DOHH2 (cell line): Measurements from ENCODE around the gene C5orf15.
A peak's percentile ranks its signal among the peaks of the same experiment; 100 is the strongest.

ENCODE experiments used
- H3F3A ChIP-seq: fragments of 200-600 bp; sonication (generic), shearing (Covaris generic); 2 replicates; pipeline ENCODE4 v1.6.0; 2016; ENCODE audit warnings: antibody characterized with exemption, mild to moderate bottlenecking; ENCODE audit not compliant: control insufficient read depth, insufficient read depth
- H3K27ac ChIP-seq: fragments of 200-600 bp; sonication (generic); 2 replicates; pipeline ENCODE4 v1.5.1; 2014; ENCODE audit warnings: low read depth, mild to moderate bottlenecking, low read length, moderate library complexity
- H3K27me3 ChIP-seq: fragments of 200-600 bp; sonication (generic); 2 replicates; pipeline ENCODE4 v1.6.1; 2014; ENCODE audit warnings: mild to moderate bottlenecking, low read length, mixed read lengths; ENCODE audit not compliant: control insufficient read depth
- H3K36me3 ChIP-seq: fragments of 200-600 bp; sonication (generic); 2 replicates; pipeline ENCODE4 v1.6.1; 2014; ENCODE audit warnings: mild to moderate bottlenecking, low read length, moderate library complexity, mixed read lengths; ENCODE audit not compliant: control insufficient read depth
- H3K4me1 ChIP-seq: fragments of 200-600 bp; sonication (generic); 2 replicates; pipeline ENCODE4 v1.6.1; 2014; ENCODE audit warnings: mild to moderate bottlenecking, low read length, mixed read lengths; ENCODE audit not compliant: control insufficient read depth
- H3K4me2 ChIP-seq: fragments of 200-600 bp; sonication (generic); 2 replicates; pipeline ENCODE4 v1.6.0; 2014; ENCODE audit warnings: mild to moderate bottlenecking, low read length, moderate library complexity
- H3K4me3 ChIP-seq: fragments of 200-600 bp; sonication (generic); 2 replicates; pipeline ENCODE4 v1.5.1; 2014; ENCODE audit warnings: mild to moderate bottlenecking, low read length, mixed read lengths
- H3K79me2 ChIP-seq: fragments of 200-600 bp; sonication (generic); 2 replicates; pipeline ENCODE4 v1.6.1; 2014; ENCODE audit warnings: mild to moderate bottlenecking, low read length, mixed read lengths; ENCODE audit not compliant: control insufficient read depth
- H3K9me2 ChIP-seq: fragments of 200-600 bp; sonication (generic); replicated peaks from 2 replicates; pipeline ENCODE4 v1.6.1; 2014; ENCODE audit warnings: mild to moderate bottlenecking, low read length, mixed read lengths; ENCODE audit not compliant: control insufficient read depth
- H3K9me3 ChIP-seq: fragments of 200-600 bp; sonication (generic); 2 replicates; pipeline ENCODE4 v1.6.1; 2014; ENCODE audit warnings: antibody characterized with exemption, low read length, mixed read lengths; ENCODE audit not compliant: control insufficient read depth, insufficient read depth
- H4K20me1 ChIP-seq: fragments of 200-600 bp; sonication (generic); 2 replicates; pipeline ENCODE4 v1.6.0; 2014; ENCODE audit warnings: low read depth, mild to moderate bottlenecking, antibody characterized with exemption, low read length, moderate library complexity; ENCODE audit not compliant: control insufficient read depth, insufficient read depth
- EZH2phosphoT487 ChIP-seq: fragments of 200-600 bp; sonication (generic); IDR thresholded peaks from 2 replicates; pipeline ENCODE4 v1.6.1; 2017; ENCODE audit warnings: borderline replicate concordance, mild to moderate bottlenecking, antibody characterized with exemption, low read length, moderate library complexity, mixed read lengths
- TF ChIP-seq, protein P1 (sequence below): fragments of 200-600 bp; sonication (generic); IDR thresholded peaks from one replicate; pipeline ENCODE4 v1.5.1; 2014; ENCODE audit warnings: antibody characterized with exemption, mild to moderate bottlenecking, low read depth, low read length; ENCODE audit not compliant: poor library complexity, severe bottlenecking

C5orf15 gene

GRCh38 chr5:134003817-134004625 lies 35.6 kb upstream of the C5orf15 start:
- Histone ChIP-seq H3F3A (no peaks in the 10 kb centered on the region), H3K36me3 (peaks cover 51% of the 10 kb centered on the region), H3K9me2 (no peaks in the 10 kb centered on the region), H3K27me3 (no peaks in the 10 kb centered on the region), H3K27ac (peak overlapping the region; percentile 78), H3K4me3 (peak overlapping the region; percentile 84), H3K9me3 (no peaks in the 10 kb centered on the region), H4K20me1 (peaks cover 23% of the 10 kb centered on the region), H3K4me1 (peaks cover 43% of the 10 kb centered on the region), H3K79me2 (peaks cover 71% of the 10 kb centered on the region), H3K4me2 (peak overlapping the region; percentile 90)
- TF ChIP-seq, protein P1, sequence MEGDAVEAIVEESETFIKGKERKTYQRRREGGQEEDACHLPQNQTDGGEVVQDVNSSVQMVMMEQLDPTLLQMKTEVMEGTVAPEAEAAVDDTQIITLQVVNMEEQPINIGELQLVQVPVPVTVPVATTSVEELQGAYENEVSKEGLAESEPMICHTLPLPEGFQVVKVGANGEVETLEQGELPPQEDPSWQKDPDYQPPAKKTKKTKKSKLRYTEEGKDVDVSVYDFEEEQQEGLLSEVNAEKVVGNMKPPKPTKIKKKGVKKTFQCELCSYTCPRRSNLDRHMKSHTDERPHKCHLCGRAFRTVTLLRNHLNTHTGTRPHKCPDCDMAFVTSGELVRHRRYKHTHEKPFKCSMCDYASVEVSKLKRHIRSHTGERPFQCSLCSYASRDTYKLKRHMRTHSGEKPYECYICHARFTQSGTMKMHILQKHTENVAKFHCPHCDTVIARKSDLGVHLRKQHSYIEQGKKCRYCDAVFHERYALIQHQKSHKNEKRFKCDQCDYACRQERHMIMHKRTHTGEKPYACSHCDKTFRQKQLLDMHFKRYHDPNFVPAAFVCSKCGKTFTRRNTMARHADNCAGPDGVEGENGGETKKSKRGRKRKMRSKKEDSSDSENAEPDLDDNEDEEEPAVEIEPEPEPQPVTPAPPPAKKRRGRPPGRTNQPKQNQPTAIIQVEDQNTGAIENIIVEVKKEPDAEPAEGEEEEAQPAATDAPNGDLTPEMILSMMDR, result no peak
- TF ChIP-seq EZH2phosphoT487, result no peak

DNA sequence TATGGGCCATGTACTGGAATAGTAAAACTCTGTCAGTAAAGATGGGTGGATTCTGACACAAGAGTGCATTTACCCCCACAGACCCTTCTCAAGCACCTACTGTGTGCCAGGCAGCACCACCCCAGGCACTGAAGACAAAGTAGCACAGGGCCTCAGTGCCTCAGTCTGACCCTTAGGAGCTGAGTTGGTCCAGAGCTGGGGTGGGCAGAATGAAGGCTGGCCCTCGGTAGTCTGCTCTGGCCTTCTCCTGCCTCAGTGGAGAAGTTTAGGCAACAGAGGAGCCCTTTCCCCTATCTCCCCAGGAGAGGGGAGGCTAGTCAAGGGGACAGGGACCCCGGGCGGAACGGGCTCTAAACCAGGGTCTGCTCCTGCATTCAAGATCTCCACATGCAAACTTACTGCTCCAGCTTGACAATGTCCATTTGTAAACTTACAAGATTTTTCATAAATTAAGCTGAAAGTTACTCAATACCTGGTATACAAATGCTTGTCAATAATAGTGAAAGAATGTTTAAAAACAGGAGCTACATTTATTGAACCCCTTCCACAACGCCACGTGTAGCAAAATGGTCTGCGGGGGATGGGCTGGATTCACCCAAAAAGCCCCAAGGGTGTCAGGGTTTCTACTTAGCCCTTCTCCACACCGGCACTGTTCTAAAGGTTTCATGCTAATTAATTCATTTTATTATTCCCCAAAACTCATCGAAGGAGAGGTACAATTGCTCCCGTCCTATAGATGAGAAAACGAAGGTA lies 34.8 kb upstream of the C5orf15 start:
- peak overlapping the region; percentile 78 for H3K27ac ChIP-seq
- H4K20me1 ChIP-seq, result peaks cover 23% of the 10 kb centered on the region
- TF ChIP-seq, protein P1, result no peak
- TF ChIP-seq EZH2phosphoT487, result no peak
- peaks cover 43% of the 10 kb centered on the region for H3K4me1 ChIP-seq
- no peaks in the 10 kb centered on the region for H3K27me3 ChIP-seq
- H3F3A ChIP-seq, result no peaks in the 10 kb centered on the region
- no peaks in the 10 kb centered on the region for H3K9me2 ChIP-seq
- peaks cover 79% of the 10 kb centered on the region for H3K79me2 ChIP-seq
- peaks cover 51% of the 10 kb centered on the region for H3K36me3 ChIP-seq
- H3K4me2 ChIP-seq, result peak overlapping the region; percentile 90
- no peaks in the 10 kb centered on the region for H3K9me3 ChIP-seq
- peak overlapping the region; percentile 84 for H3K4me3 ChIP-seq

DNA sequence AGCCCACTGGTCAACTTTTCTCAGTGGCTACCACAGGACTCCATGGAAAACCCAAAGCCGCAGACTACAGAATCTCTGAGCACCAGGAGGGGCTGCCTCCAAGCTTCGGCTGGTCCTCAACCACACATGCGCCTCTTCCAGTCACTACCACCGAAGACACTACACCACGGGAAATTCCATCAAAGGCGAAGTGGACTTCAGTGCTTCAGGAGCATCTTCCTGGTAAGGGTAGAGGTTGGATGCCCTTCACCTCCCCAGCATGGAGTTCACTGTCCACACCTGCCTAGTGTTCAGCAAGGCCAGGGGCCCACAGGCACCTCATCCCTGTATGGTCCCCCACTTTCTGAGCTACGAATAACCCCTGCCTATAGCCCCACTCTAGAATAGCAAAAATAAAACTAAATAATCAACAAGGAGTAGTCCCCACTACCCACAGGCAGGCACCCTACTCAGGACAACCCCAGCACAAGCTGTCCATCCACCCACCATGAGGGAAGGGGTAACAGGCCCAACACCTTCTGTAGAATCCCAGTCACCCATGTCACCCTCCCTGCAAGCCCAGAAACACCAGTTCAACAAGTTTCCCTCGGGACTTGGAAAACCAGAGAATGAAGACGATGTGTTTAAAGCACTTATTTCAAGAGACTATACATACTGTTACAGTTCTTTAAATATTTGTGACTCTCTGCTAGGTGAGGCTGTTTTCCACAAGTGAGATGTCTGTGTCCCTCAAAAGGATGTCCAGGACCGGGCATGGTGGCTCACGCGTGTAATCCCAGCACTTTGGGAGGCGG lies 33.7 kb upstream of the C5orf15 start:
- Histone ChIP-seq H3K9me2 (no peaks in the 10 kb centered on the region), H3K36me3 (peaks cover 51% of the 10 kb centered on the region), H3K4me2 (peak overlapping the region; percentile 90), H3K4me3 (peak overlapping the region; percentile 84), H3K27ac (no peak overlapping the region), H4K20me1 (peaks cover 23% of the 10 kb centered on the region), H3K9me3 (no peaks in the 10 kb centered on the region), H3K27me3 (no peaks in the 10 kb centered on the region), H3K4me1 (peaks cover 44% of the 10 kb centered on the region), H3K79me2 (peaks cover 90% of the 10 kb centered on the region), H3F3A (no peaks in the 10 kb centered on the region)
- TF ChIP-seq, protein P1, result no peak
- no peak for TF ChIP-seq EZH2phosphoT487
